GM06990 (cell line): ENCODE measurements around the gene CLRN3.

Experiments used
- DNase-seq: peaks from one replicate; pipeline ENCODE4 v3.0.0-alpha.2; 2011; ENCODE audit not compliant: insufficient read length; ENCODE audit errors: extremely low read depth
- H3K27me3 ChIP-seq: replicated peaks from 2 replicates; pipeline ENCODE4 v1.6.0; 2011; ENCODE audit warnings: low read length; ENCODE audit not compliant: control insufficient read depth, insufficient read depth
- H3K36me3 ChIP-seq: 2 replicates; pipeline ENCODE4 v1.5.1; 2011; ENCODE audit warnings: low read length; ENCODE audit not compliant: control insufficient read depth, insufficient read depth
- H3K4me3 ChIP-seq: replicated peaks from 2 replicates; pipeline ENCODE4 v1.5.1; 2011; ENCODE audit warnings: low read depth, mild to moderate bottlenecking, control low read depth, low read length
- TF ChIP-seq, protein P1 (sequence below): IDR thresholded peaks from 2 replicates; pipeline ENCODE4 v1.5.1; 2011; ENCODE audit warnings: low read length, control low read depth, mild to moderate bottlenecking, inconsistent platforms; ENCODE audit not compliant: insufficient read depth, poor library complexity, severe bottlenecking

The CLRN3 gene

DNA sequence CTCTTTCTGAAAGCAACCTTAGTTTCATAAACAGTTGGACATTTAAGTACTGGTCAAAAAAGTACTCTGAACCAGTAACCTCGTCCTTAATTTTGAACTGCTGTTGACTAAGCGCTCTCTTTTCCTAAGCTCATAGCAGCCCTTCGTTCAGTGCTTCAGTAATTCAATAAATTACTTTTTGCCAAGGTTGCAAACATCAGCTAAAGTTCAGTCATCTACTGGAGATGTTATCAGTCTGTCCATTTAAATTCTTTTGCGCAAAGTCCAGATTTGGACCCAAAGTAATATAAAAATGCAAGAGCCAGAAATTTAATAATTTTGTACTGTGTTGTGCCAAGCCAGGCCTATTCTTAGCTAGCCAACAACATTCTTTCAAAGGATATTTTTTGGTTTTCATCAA is 22.6 kb upstream of the CLRN3 start:
- no peak for DNase-seq
- no peaks in the 10 kb centered on the region; the same call in 1 of the 2 replicates for H3K27me3 ChIP-seq
- H3K4me3 ChIP-seq: no peak overlapping the region
- TF ChIP-seq, protein P1, sequence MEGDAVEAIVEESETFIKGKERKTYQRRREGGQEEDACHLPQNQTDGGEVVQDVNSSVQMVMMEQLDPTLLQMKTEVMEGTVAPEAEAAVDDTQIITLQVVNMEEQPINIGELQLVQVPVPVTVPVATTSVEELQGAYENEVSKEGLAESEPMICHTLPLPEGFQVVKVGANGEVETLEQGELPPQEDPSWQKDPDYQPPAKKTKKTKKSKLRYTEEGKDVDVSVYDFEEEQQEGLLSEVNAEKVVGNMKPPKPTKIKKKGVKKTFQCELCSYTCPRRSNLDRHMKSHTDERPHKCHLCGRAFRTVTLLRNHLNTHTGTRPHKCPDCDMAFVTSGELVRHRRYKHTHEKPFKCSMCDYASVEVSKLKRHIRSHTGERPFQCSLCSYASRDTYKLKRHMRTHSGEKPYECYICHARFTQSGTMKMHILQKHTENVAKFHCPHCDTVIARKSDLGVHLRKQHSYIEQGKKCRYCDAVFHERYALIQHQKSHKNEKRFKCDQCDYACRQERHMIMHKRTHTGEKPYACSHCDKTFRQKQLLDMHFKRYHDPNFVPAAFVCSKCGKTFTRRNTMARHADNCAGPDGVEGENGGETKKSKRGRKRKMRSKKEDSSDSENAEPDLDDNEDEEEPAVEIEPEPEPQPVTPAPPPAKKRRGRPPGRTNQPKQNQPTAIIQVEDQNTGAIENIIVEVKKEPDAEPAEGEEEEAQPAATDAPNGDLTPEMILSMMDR: no peak
- no peaks in the 10 kb centered on the region for H3K36me3 ChIP-seq

DNA sequence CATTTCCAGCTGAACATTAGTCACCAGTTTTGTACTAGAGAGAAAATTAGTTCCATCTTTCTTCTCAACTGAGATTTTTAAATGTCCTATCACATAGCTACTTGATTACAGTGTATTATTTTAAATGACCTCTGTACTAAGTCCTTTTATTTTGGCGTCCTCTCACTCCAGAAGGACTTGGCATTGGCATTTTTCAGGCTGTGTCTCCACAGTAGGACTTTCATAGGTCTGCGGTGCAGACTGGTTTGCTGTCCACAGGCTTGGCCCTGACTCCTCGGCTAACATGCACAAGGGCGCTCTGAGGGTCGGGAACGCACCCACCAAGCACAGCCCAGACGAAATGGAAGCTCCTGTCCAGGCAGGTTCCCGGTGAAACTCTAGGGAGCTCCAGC is 20.6 kb upstream of the CLRN3 start:
- no peak for DNase-seq
- no peaks in the 10 kb centered on the region for H3K36me3 ChIP-seq
- TF ChIP-seq, protein P1: no peak
- no peak overlapping the region for H3K4me3 ChIP-seq
- no peaks in the 10 kb centered on the region; the same call in 1 of the 2 replicates for H3K27me3 ChIP-seq

DNA sequence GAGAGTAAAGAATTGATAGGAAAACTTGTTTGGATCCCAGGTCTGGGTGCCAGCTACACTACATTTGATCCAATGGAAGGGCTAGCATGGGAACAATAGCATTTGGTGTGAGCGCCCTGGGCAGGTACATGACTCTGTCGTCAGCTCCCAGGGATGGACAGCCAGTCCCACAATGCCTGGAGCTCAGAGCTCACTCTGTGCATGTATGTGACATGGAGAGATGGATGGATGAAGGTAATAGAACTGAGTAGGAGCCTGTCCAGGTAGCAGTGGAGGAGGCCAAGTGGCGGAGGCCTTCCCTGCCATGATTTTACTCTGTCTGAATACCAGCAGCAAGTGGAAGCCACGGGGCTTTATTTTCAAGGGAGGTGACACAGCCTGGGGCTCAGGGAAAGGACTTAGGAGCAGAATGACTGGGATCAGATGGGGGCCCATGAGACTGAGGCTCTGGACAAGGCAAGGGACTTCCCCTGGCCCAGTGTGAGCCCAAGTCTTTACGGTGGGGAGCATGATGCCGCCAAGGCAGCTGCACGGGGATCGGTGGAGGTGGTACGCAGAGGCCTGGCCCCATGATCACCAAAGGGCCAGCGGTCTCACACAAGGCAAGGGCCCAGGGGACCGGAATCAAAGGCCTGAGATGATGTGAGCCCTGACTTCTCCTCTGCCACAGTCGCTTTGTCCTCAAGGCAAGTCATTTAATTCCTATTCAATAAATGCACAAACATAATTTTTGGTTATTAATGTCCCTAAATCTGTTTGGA is 20.0 kb upstream of the CLRN3 start:
- TF ChIP-seq, protein P1: no peak
- H3K27me3 ChIP-seq: peaks cover 2% of the 10 kb centered on the region
- H3K4me3 ChIP-seq: no peak overlapping the region
- H3K36me3 ChIP-seq: no peaks in the 10 kb centered on the region
- DNase-seq: no peak

DNA sequence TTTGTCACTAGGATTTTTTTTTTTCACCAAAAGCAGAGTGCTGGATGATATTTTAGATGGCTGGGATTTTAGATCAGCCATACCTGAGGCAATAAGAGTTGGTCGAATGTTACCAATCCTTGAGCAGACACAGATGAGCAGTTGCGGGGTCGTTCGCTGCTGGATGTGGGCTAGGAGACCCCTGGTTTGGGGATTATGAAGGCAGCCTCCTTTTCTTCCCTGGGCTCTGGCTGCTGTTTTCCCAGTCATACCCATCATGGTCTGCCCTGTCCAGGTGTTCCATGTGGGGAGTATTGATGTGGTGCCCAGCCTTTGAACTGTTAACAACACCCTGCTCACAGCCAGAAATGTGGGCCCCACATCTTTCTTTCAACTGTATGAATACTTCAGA is 19.1 kb upstream of the CLRN3 start:
- TF ChIP-seq, protein P1: no peak
- Histone ChIP-seq H3K36me3 (no peaks in the 10 kb centered on the region), H3K27me3 (peaks cover 2% of the 10 kb centered on the region), H3K4me3 (no peak overlapping the region)
- no peak for DNase-seq

DNA sequence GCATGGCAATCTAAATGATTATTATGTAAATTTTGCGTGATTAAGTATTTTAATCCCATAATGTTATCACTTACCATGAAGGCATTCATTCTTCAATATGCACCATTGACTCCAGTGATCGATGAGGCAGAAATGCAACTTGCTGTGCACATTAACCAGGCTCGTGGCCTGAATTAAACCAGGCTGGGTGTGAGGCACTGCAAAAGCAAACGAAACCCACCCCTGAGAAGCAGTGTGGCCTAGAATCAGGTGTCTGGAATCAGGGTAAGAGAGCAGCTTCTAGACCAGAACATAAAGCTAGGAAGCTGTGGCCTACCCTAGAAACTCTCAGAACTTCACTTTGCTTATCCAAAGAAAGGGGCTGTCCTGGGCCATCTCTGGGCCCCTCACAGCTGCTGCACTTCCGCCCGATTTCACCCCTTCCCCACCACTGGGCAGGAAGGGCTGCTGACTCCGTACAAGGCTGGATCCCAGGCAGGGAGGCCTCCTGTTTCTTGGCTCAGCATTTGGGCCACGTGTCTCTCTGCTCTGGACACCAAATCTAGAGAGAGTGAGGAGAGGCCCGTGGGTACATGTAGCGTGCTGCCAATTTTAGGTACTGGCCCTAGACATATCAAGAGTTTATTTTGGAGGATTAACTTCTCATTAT is 18.6 kb upstream of the CLRN3 start:
- TF ChIP-seq, protein P1: no peak
- Histone ChIP-seq H3K36me3 (no peaks in the 10 kb centered on the region), H3K27me3 (peaks cover 2% of the 10 kb centered on the region), H3K4me3 (no peak overlapping the region)
- no peak for DNase-seq

DNA sequence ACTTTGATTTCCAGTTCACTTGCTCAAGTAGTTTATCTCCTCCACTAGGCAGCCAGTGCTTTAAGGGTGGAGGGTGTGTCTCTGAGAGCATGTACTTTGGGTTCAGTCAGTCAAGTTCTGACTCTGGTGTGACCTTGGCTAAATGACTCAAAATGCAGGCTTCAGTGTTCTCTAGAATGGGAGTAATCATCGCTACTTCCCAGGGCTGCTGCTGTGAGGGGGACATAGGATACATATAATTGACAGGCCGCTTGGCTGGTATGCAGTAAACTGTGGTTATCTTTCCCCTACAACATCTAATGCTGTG is 17.7 kb upstream of the CLRN3 start:
- TF ChIP-seq, protein P1: no peak
- H3K27me3 ChIP-seq: peaks cover 2% of the 10 kb centered on the region
- no peak for DNase-seq
- no peaks in the 10 kb centered on the region for H3K36me3 ChIP-seq
- no peak overlapping the region for H3K4me3 ChIP-seq
